ENCODE measurements around the gene ZFAND5.

ZFAND5 gene

GRCh38 chr9:72362680-72363139 lies 2.3 kb downstream of the ZFAND5 start:
- no peaks in the 10 kb centered on the region for H3K9me2 ChIP-seq (replicated peaks; ENCODE audit: control insufficient read depth, low read length)
- H3F3A ChIP-seq (ENCODE audit: control insufficient read depth, insufficient read depth): no peaks in the 10 kb centered on the region
- H3K27ac ChIP-seq (ENCODE audit: low read depth, low read length): no peak overlapping the region
- no peak for TF ChIP-seq EZH2phosphoT487 (IDR thresholded peaks at IDR 0.05; ENCODE audit: borderline replicate concordance, low read length)
- TF ChIP-seq CTCF (IDR thresholded peaks at IDR 0.05; ENCODE audit: low read depth, low read length, poor library complexity, severe bottlenecking): no peak
- H3K4me3 ChIP-seq (ENCODE audit: low read length): peak overlapping the region; percentile 88
- no peaks in the 10 kb centered on the region for H3K27me3 ChIP-seq (ENCODE audit: control insufficient read depth, low read length)
- H3K36me3 ChIP-seq (ENCODE audit: control insufficient read depth, low read length): peaks cover 62% of the 10 kb centered on the region
- H3K79me2 ChIP-seq (ENCODE audit: control insufficient read depth, low read length): peaks cover 76% of the 10 kb centered on the region
- peaks cover 28% of the 10 kb centered on the region for H3K4me1 ChIP-seq (ENCODE audit: control insufficient read depth, low read length)
- peaks cover 23% of the 10 kb centered on the region for H4K20me1 ChIP-seq (ENCODE audit: control insufficient read depth, insufficient read depth, low read depth, low read length)
- peak overlapping the region; percentile 100 for H3K4me2 ChIP-seq (ENCODE audit: low read length)
- H3K9me3 ChIP-seq (ENCODE audit: control insufficient read depth, insufficient read depth, low read length): no peaks in the 10 kb centered on the region

- Histone ChIP-seq H3K9me3 (ENCODE audit: control insufficient read depth, insufficient read depth, low read length) (no peaks in the 10 kb centered on the region), H3F3A (ENCODE audit: control insufficient read depth, insufficient read depth) (no peaks in the 10 kb centered on the region), H3K27ac (ENCODE audit: low read depth, low read length) (no peak overlapping the region), H3K27me3 (ENCODE audit: control insufficient read depth, low read length) (no peaks in the 10 kb centered on the region), H4K20me1 (ENCODE audit: control insufficient read depth, insufficient read depth, low read depth, low read length) (peaks cover 26% of the 10 kb centered on the region), H3K36me3 (ENCODE audit: control insufficient read depth, low read length) (peaks cover 68% of the 10 kb centered on the region), H3K4me3 (ENCODE audit: low read length) (peak overlapping the region; percentile 88), H3K9me2 (replicated peaks; ENCODE audit: control insufficient read depth, low read length) (no peaks in the 10 kb centered on the region), H3K4me1 (ENCODE audit: control insufficient read depth, low read length) (peaks cover 28% of the 10 kb centered on the region), H3K79me2 (ENCODE audit: control insufficient read depth, low read length) (peaks cover 82% of the 10 kb centered on the region), H3K4me2 (ENCODE audit: low read length) (peak overlapping the region; percentile 100)
- no peak for TF ChIP-seq EZH2phosphoT487 (IDR thresholded peaks at IDR 0.05; ENCODE audit: borderline replicate concordance, low read length)
Measured at GRCh38 chr9:72362118-72362531, 2.9 kb downstream of the ZFAND5 start.

GRCh38 chr9:72361217-72361616 lies 3.8 kb downstream of the ZFAND5 start:
- Histone ChIP-seq H3K4me3 (ENCODE audit: low read length) (no peak overlapping the region), H3K4me2 (ENCODE audit: low read length) (no peak overlapping the region)

More at GRCh38 chr9:72361217-72361616, 3.8 kb downstream of the ZFAND5 start:
- no peaks in the 10 kb centered on the region for H3F3A ChIP-seq (ENCODE audit: control insufficient read depth, insufficient read depth)
- H3K27ac ChIP-seq (ENCODE audit: low read depth, low read length): no peak overlapping the region
- peaks cover 82% of the 10 kb centered on the region for H3K79me2 ChIP-seq (ENCODE audit: control insufficient read depth, low read length)
- H3K36me3 ChIP-seq (ENCODE audit: control insufficient read depth, low read length): peaks cover 77% of the 10 kb centered on the region
- no peak for TF ChIP-seq EZH2phosphoT487 (IDR thresholded peaks at IDR 0.05; ENCODE audit: borderline replicate concordance, low read length)
- no peak for TF ChIP-seq CTCF (IDR thresholded peaks at IDR 0.05; ENCODE audit: low read depth, low read length, poor library complexity, severe bottlenecking)
- H3K4me1 ChIP-seq (ENCODE audit: control insufficient read depth, low read length): peaks cover 26% of the 10 kb centered on the region
- H4K20me1 ChIP-seq (ENCODE audit: control insufficient read depth, insufficient read depth, low read depth, low read length): peaks cover 26% of the 10 kb centered on the region
- no peaks in the 10 kb centered on the region for H3K9me3 ChIP-seq (ENCODE audit: control insufficient read depth, insufficient read depth, low read length)
- no peaks in the 10 kb centered on the region for H3K27me3 ChIP-seq (ENCODE audit: control insufficient read depth, low read length)
- no peaks in the 10 kb centered on the region for H3K9me2 ChIP-seq (replicated peaks; ENCODE audit: control insufficient read depth, low read length)
